GM23338 (cell line): Measurements from ENCODE around the gene BICRA. TPM values are rescaled to one million over a fixed set of nuclear protein-coding genes. Genes with fewer than 3 reads are reported as not detected.
A peak's percentile ranks its signal among the peaks of the same experiment; 100 is the strongest.

ENCODE experiments used
- ATAC-seq: fragments of 200-7000 bp; cut with Tn5 transposase; 3 replicates; pipeline ENCODE4 v1.9.1; 2020
- DNase-seq: peaks from one replicate; pipeline ENCODE4 v3.0.0-alpha.2; 2015; ENCODE audit warnings: low spot score
- H2AFZ ChIP-seq: fragments of 200-600 bp; sonication (generic); 2 replicates; pipeline ENCODE4 v1.8.0; 2016; ENCODE audit warnings: antibody characterized with exemption, mild to moderate bottlenecking, moderate library complexity
- H3F3A ChIP-seq: fragments of 200-600 bp; sonication (generic); replicated peaks from 2 replicates; pipeline ENCODE4 v1.8.0; 2017; ENCODE audit warnings: antibody characterized with exemption, mixed run types, low read depth
- H3K27ac ChIP-seq: fragments of 200-600 bp; sonication (generic); 2 replicates; pipeline ENCODE4 v1.6.1; 2016; ENCODE audit warnings: low read depth
- H3K27me3 ChIP-seq: fragments of 200-600 bp; sonication (generic); 2 replicates; pipeline ENCODE4 v1.8.0; 2016; ENCODE audit warnings: mild to moderate bottlenecking, mixed run types, moderate library complexity; ENCODE audit not compliant: insufficient read depth
- H3K36me3 ChIP-seq: fragments of 200-600 bp; sonication (generic); 2 replicates; pipeline ENCODE4 v1.8.0; 2016; ENCODE audit warnings: mild to moderate bottlenecking; ENCODE audit not compliant: insufficient read depth
- H3K4me1 ChIP-seq: fragments of 200-600 bp; sonication (generic); 2 replicates; pipeline ENCODE4 v1.8.0; 2016; ENCODE audit warnings: mild to moderate bottlenecking, moderate library complexity; ENCODE audit not compliant: insufficient read depth
- H3K4me2 ChIP-seq: fragments of 200-600 bp; sonication (generic); 2 replicates; pipeline ENCODE4 v1.7.1; 2017; ENCODE audit warnings: mixed run types
- H3K4me3 ChIP-seq: fragments of 200-600 bp; sonication (generic); 2 replicates; pipeline ENCODE4 v1.6.1; 2016; ENCODE audit warnings: mixed run types
- H3K79me2 ChIP-seq: fragments of 200-600 bp; sonication (generic); replicated peaks from 2 replicates; pipeline ENCODE4 v1.8.0; 2017; ENCODE audit warnings: mild to moderate bottlenecking; ENCODE audit not compliant: insufficient read depth
- H3K9me2 ChIP-seq: fragments of 200-600 bp; sonication (generic); 2 replicates; pipeline ENCODE4 v1.8.0; 2017; ENCODE audit not compliant: insufficient read depth
- H4K20me1 ChIP-seq: fragments of 200-600 bp; sonication (generic); replicated peaks from 2 replicates; pipeline ENCODE4 v1.8.0; 2017; ENCODE audit warnings: mild to moderate bottlenecking; ENCODE audit not compliant: insufficient read depth
- H3K27ac Mint-ChIP-seq: 2 replicates; pipeline ENCODE4 v1.8.0; 2020; ENCODE audit warnings: inconsistent platforms, mild to moderate bottlenecking, moderate library complexity, mixed read lengths
- H3K27me3 Mint-ChIP-seq: 3 replicates; pipeline ENCODE4 v1.8.0; 2022; ENCODE audit warnings: low read depth, mild to moderate bottlenecking, moderate library complexity, mixed read lengths, inconsistent platforms; ENCODE audit not compliant: insufficient read depth, poor library complexity
- H3K36me3 Mint-ChIP-seq: 3 replicates; pipeline ENCODE4 v1.8.0; 2021; ENCODE audit warnings: low read depth, mild to moderate bottlenecking, inconsistent platforms, moderate library complexity, mixed read lengths
- H3K4me1 Mint-ChIP-seq: 3 replicates; pipeline ENCODE4 v1.8.0; 2020; ENCODE audit warnings: mild to moderate bottlenecking, inconsistent platforms, mixed read lengths
- H3K4me3 Mint-ChIP-seq: 3 replicates; pipeline ENCODE4 v1.8.0; 2021; ENCODE audit warnings: moderate library complexity, mild to moderate bottlenecking, inconsistent platforms, mixed read lengths
- H3K9me3 Mint-ChIP-seq: 3 replicates; pipeline ENCODE4 v1.8.0; 2020; ENCODE audit warnings: moderate library complexity, mild to moderate bottlenecking, inconsistent platforms, mixed read lengths
- CREB1 ChIP-seq: fragments of 250-450 bp; sonication (Bioruptor Pico); IDR thresholded peaks from 2 replicates; pipeline ENCODE4 v1.5.0; 2020; ENCODE audit warnings: low read depth, mild to moderate bottlenecking, moderate library complexity
- EZH2 ChIP-seq: fragments of 200-600 bp; sonication (generic); IDR thresholded peaks from one replicate; pipeline ENCODE4 v1.8.0; 2017; ENCODE audit warnings: antibody characterized with exemption, mild to moderate bottlenecking, low read depth; ENCODE audit not compliant: unreplicated experiment
- EZH2phosphoT487 ChIP-seq: fragments of 200-600 bp; sonication (generic); IDR thresholded peaks from one replicate; pipeline ENCODE4 v1.8.1; 2018; ENCODE audit warnings: antibody characterized with exemption; ENCODE audit not compliant: unreplicated experiment
- JUNB ChIP-seq: IDR thresholded peaks from one replicate; pipeline ENCODE4 v1.6.1; 2016; ENCODE audit warnings: antibody characterized with exemption; ENCODE audit not compliant: unreplicated experiment
- NANOG ChIP-seq: IDR thresholded peaks from 2 replicates; pipeline ENCODE4 v1.6.1; 2016; ENCODE audit warnings: antibody characterized with exemption, borderline replicate concordance
- POLR2AphosphoS5 ChIP-seq: IDR thresholded peaks from 2 replicates; pipeline ENCODE4 v1.6.1; 2016; ENCODE audit warnings: antibody characterized with exemption, low read depth
- STAT1 ChIP-seq: IDR thresholded peaks from one replicate; pipeline ENCODE4 v1.6.1; 2016; ENCODE audit warnings: antibody characterized with exemption; ENCODE audit not compliant: unreplicated experiment
- ZNF114 ChIP-seq: fragments of 250-450 bp; sonication (Bioruptor Pico); IDR thresholded peaks from 2 replicates; pipeline ENCODE4 v1.5.0; 2020; ENCODE audit warnings: mild to moderate bottlenecking, moderate library complexity
- ZNF331 ChIP-seq: fragments of 250-450 bp; sonication (Bioruptor Pico); IDR thresholded peaks from 2 replicates; pipeline ENCODE4 v1.5.0; 2020; ENCODE audit warnings: low read depth, mild to moderate bottlenecking, moderate library complexity
- polyA plus RNA-seq: library from polyadenylated mRNA; unstranded; fragments of >200 nt; fragmentation: Nextera tagmentation; extraction: Ambion mirVana; gene quantifications from 2 replicates; pipeline ENCODE4 v1.2.1, GENCODE V29; 2016
- total RNA-seq: library from RNA; depleted of rRNA; stranded (reverse); fragments of >200 nt; shearing (Covaris generic); gene quantifications from 2 replicates; pipeline ENCODE4 v1.2.3, GENCODE V29; 2014
- TF ChIP-seq, protein P1 (sequence below), 2 experiments: fragments of 200-600 bp in 1 of 2; sonication (generic) in 1 of 2; conservative IDR thresholded peaks; 2 replicates each; pipeline versions ENCODE4 v1.5.1 to v1.6.1; 2016 to 2017; ENCODE audit warnings: antibody characterized with exemption in 2 of 2, low read depth in 2 of 2, mild to moderate bottlenecking in 2 of 2, moderate library complexity in 1 of 2
- TF ChIP-seq, protein P2 (sequence below): fragments of 250-450 bp; sonication (Bioruptor Pico); IDR thresholded peaks from 2 replicates; pipeline ENCODE4 v1.5.0; 2020; ENCODE audit warnings: mild to moderate bottlenecking, moderate library complexity
- TF ChIP-seq, protein P3 (sequence below): IDR thresholded peaks from 2 replicates; pipeline ENCODE4 v1.6.1; 2016; ENCODE audit warnings: antibody characterized with exemption

The BICRA gene
- total and polyA plus RNA-seq, 2 experiments from 2014 or later: 7.0 to 37.7 TPM

DNA sequence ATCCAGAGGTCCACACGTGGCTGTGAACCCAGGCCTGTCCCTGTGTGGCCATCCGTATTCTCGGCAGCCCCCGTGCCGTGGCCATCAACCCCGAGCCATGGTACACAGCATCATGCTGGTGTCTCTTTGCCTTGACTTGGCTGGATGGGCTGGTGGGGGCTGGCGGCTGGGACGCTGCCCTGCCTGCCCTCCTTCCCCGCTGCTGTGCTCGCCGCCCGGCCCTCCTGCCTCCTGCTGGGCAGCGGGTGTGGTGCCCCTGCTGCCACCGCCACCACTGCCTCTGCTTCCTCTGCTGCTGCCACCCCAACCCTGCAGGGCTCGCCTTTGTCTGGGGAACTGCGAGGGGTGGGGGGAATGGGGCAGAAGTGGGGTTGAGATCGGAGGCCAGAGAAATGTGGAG, 84.6 kb downstream of the BICRA start (continued):
- TF ChIP-seq, protein P1, sequence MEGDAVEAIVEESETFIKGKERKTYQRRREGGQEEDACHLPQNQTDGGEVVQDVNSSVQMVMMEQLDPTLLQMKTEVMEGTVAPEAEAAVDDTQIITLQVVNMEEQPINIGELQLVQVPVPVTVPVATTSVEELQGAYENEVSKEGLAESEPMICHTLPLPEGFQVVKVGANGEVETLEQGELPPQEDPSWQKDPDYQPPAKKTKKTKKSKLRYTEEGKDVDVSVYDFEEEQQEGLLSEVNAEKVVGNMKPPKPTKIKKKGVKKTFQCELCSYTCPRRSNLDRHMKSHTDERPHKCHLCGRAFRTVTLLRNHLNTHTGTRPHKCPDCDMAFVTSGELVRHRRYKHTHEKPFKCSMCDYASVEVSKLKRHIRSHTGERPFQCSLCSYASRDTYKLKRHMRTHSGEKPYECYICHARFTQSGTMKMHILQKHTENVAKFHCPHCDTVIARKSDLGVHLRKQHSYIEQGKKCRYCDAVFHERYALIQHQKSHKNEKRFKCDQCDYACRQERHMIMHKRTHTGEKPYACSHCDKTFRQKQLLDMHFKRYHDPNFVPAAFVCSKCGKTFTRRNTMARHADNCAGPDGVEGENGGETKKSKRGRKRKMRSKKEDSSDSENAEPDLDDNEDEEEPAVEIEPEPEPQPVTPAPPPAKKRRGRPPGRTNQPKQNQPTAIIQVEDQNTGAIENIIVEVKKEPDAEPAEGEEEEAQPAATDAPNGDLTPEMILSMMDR (conservative IDR thresholded peaks at IDR 0.05; ENCODE audit: low read depth in 2 of 2): peak in 1 of 2 experiments; percentile 26; a peak in 2 of 4 replicates

DNA sequence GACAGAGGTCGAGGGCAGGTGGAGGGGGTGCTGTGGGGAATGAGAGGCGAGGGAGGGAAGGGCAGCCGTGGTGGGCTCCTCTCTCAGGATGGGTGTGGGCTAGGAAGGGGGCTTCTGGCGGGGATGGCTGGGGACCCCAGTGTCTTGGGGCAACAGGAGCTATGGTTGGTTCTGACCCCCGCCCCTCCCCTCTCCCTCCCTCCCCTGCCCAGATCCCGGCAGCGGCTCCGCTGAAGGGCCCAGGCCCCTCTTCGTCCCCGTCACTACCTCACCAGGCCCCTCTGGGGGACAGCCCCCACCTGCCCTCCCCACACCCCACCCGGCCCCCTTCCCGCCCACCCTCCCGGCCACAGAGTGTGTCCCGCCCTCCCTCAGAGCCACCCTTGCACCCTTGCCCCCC, 85.0 kb downstream of the BICRA start:
- H3K4me3 Mint-ChIP-seq: no peak overlapping the region
- no peaks in the 10 kb centered on the region for H3K9me2 ChIP-seq
- H3K36me3 Mint-ChIP-seq: peaks cover 28% of the 10 kb centered on the region
- DNase-seq (no peak), ATAC-seq (no peak)
- no peaks in the 10 kb centered on the region for H3K9me3 Mint-ChIP-seq
- H3K27ac ChIP-seq: no peak overlapping the region
- peaks cover 11% of the 10 kb centered on the region for H3K27me3 Mint-ChIP-seq
- no peaks in the 10 kb centered on the region; the same call in 1 of the 2 replicates for H3F3A ChIP-seq
- no peaks in the 10 kb centered on the region for H3K4me1 ChIP-seq
- H3K4me1 Mint-ChIP-seq: peaks cover 7% of the 10 kb centered on the region
- H3K36me3 ChIP-seq: no peaks in the 10 kb centered on the region
- H3K27ac Mint-ChIP-seq: no peak overlapping the region
- H3K4me2 ChIP-seq: no peak overlapping the region
- H3K79me2 ChIP-seq: no peaks in the 10 kb centered on the region
- H3K27me3 ChIP-seq: no peaks in the 10 kb centered on the region
- H4K20me1 ChIP-seq: peaks cover 2% of the 10 kb centered on the region
- H2AFZ ChIP-seq: no peak overlapping the region
- H3K4me3 ChIP-seq: no peak overlapping the region
- TF ChIP-seq POLR2AphosphoS5: no peak
- TF ChIP-seq, protein P2, sequence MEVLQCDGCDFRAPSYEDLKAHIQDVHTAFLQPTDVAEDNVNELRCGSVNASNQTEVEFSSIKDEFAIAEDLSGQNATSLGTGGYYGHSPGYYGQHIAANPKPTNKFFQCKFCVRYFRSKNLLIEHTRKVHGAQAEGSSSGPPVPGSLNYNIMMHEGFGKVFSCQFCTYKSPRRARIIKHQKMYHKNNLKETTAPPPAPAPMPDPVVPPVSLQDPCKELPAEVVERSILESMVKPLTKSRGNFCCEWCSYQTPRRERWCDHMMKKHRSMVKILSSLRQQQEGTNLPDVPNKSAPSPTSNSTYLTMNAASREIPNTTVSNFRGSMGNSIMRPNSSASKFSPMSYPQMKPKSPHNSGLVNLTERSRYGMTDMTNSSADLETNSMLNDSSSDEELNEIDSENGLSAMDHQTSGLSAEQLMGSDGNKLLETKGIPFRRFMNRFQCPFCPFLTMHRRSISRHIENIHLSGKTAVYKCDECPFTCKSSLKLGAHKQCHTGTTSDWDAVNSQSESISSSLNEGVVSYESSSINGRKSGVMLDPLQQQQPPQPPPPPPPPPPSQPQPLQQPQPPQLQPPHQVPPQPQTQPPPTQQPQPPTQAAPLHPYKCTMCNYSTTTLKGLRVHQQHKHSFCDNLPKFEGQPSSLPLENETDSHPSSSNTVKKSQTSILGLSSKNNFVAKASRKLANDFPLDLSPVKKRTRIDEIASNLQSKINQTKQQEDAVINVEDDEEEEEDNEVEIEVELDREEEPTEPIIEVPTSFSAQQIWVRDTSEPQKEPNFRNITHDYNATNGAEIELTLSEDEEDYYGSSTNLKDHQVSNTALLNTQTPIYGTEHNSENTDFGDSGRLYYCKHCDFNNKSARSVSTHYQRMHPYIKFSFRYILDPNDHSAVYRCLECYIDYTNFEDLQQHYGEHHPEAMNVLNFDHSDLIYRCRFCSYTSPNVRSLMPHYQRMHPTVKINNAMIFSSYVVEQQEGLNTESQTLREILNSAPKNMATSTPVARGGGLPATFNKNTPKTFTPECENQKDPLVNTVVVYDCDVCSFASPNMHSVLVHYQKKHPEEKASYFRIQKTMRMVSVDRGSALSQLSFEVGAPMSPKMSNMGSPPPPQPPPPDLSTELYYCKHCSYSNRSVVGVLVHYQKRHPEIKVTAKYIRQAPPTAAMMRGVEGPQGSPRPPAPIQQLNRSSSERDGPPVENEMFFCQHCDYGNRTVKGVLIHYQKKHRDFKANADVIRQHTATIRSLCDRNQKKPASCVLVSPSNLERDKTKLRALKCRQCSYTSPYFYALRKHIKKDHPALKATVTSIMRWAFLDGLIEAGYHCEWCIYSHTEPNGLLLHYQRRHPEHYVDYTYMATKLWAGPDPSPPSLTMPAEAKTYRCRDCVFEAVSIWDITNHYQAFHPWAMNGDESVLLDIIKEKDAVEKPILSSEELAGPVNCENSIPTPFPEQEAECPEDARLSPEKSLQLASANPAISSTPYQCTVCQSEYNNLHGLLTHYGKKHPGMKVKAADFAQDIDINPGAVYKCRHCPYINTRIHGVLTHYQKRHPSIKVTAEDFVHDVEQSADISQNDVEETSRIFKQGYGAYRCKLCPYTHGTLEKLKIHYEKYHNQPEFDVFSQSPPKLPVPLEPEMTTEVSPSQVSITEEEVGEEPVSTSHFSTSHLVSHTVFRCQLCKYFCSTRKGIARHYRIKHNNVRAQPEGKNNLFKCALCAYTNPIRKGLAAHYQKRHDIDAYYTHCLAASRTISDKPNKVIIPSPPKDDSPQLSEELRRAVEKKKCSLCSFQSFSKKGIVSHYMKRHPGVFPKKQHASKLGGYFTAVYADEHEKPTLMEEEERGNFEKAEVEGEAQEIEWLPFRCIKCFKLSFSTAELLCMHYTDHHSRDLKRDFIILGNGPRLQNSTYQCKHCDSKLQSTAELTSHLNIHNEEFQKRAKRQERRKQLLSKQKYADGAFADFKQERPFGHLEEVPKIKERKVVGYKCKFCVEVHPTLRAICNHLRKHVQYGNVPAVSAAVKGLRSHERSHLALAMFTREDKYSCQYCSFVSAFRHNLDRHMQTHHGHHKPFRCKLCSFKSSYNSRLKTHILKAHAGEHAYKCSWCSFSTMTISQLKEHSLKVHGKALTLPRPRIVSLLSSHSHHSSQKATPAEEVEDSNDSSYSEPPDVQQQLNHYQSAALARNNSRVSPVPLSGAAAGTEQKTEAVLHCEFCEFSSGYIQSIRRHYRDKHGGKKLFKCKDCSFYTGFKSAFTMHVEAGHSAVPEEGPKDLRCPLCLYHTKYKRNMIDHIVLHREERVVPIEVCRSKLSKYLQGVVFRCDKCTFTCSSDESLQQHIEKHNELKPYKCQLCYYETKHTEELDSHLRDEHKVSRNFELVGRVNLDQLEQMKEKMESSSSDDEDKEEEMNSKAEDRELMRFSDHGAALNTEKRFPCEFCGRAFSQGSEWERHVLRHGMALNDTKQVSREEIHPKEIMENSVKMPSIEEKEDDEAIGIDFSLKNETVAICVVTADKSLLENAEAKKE (CRISPR knock-in tag): no peak
- TF ChIP-seq, protein P3, sequence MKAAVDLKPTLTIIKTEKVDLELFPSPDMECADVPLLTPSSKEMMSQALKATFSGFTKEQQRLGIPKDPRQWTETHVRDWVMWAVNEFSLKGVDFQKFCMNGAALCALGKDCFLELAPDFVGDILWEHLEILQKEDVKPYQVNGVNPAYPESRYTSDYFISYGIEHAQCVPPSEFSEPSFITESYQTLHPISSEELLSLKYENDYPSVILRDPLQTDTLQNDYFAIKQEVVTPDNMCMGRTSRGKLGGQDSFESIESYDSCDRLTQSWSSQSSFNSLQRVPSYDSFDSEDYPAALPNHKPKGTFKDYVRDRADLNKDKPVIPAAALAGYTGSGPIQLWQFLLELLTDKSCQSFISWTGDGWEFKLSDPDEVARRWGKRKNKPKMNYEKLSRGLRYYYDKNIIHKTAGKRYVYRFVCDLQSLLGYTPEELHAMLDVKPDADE: no peak
- no peak for TF ChIP-seq JUNB
- TF ChIP-seq STAT1: no peak
- TF ChIP-seq EZH2phosphoT487: no peak
- no peak for TF ChIP-seq NANOG
- TF ChIP-seq, protein P1 (conservative IDR thresholded peaks at IDR 0.05; ENCODE audit: low read depth in 2 of 2): no peak
- no peak for TF ChIP-seq EZH2
- TF ChIP-seq ZNF331 (CRISPR knock-in tag): no peak
- no peak for TF ChIP-seq CREB1 (CRISPR knock-in tag)
- TF ChIP-seq ZNF114: no peak
